Gastrocnemius medialis (tissue), 4 donors: ENCODE measurements around the gene UAP1L1.

Experiments used
- POLR2A ChIP-seq, 2 donors: fragments of 450-650 bp; IDR thresholded peaks; one replicate each; pipeline ENCODE4 v1.6.1; 2017; ENCODE audit warnings: antibody characterized with exemption in 2 of 2, mild to moderate bottlenecking in 2 of 2, moderate library complexity in 2 of 2
- TF ChIP-seq, protein P1 (sequence below), 5 experiments: fragments of 450-650 bp in 3 of 5; fragments of 200-600 bp in 2 of 5; sonication (generic) in 2 of 5; IDR thresholded peaks in 4 of 5; conservative IDR thresholded peaks in 1 of 5; 1 replicate in 4 of 5; 2 replicates in 1 of 5; pipeline ENCODE4 v1.5.1; 2016 to 2019; ENCODE audit warnings: antibody characterized with exemption in 5 of 5, mild to moderate bottlenecking in 3 of 5, moderate library complexity in 3 of 5

DNA sequence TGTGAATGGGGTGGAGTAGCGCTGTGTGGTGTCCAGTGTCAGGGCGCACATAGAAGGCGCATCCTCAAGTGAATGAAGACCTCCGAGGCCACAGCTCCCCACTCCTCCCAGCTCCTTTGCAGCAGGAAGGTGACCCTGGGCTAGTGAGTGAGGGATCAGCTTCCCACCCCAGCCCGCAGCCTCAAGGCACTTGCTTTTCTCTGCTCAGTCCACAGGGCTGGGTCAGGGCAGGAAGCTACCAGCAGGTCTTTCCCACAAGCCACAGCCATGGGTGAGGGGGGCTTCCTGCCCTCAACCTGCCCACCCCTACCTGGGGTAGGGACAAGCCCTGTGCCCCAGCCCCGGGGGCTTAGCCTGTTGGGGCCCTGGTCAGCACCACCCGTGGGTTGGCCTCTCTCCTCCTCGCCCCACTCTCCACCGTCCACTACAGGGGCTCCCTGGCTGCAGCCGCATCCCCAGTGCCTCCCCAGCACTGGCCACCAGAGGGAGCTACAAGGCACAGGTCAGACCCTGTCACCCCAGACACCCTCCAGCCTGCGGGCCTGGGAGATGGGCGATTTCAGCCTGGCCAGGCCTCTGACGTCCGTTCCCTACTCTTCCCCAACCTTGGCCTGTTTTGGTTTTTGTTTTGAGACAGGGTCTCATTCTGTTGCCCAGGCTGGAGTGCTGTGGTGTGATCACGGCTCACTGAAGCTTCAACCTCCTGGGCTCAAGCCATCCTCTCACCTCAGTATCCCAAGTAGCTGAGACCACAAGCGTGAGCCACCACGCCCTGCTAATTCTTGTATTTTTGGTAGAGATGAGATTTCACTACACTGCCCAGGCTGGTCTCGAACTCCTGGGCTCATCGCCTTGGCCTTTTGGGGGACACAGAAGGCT, 48.0 kb upstream of the UAP1L1 start:
- no peak for TF ChIP-seq POLR2A (IDR thresholded peaks at IDR 0.05)
- TF ChIP-seq, protein P1, sequence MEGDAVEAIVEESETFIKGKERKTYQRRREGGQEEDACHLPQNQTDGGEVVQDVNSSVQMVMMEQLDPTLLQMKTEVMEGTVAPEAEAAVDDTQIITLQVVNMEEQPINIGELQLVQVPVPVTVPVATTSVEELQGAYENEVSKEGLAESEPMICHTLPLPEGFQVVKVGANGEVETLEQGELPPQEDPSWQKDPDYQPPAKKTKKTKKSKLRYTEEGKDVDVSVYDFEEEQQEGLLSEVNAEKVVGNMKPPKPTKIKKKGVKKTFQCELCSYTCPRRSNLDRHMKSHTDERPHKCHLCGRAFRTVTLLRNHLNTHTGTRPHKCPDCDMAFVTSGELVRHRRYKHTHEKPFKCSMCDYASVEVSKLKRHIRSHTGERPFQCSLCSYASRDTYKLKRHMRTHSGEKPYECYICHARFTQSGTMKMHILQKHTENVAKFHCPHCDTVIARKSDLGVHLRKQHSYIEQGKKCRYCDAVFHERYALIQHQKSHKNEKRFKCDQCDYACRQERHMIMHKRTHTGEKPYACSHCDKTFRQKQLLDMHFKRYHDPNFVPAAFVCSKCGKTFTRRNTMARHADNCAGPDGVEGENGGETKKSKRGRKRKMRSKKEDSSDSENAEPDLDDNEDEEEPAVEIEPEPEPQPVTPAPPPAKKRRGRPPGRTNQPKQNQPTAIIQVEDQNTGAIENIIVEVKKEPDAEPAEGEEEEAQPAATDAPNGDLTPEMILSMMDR (IDR thresholded peaks at IDR 0.05 in 4 of 5, conservative IDR thresholded peaks at IDR 0.05 in 1 of 5), result peak; percentile 64 to 91 (median 87)
